Hepatocyte (in vitro differentiated cells): ENCODE results near the gene NR2F1-AS1.

ENCODE experiments used
- CTCF ChIP-seq: fragments of 200-600 bp; sonication (generic); IDR thresholded peaks from 2 replicates; pipeline ENCODE4 v1.5.1; 2016; ENCODE audit warnings: antibody characterized with exemption, mild to moderate bottlenecking; ENCODE audit not compliant: poor library complexity
- EZH2 ChIP-seq: fragments of 200-600 bp; sonication (generic); IDR thresholded peaks from 2 replicates; pipeline ENCODE4 v1.6.1; 2016; ENCODE audit warnings: antibody characterized with exemption, mild to moderate bottlenecking, borderline replicate concordance
- EZH2phosphoT487 ChIP-seq: fragments of 200-600 bp; sonication (generic); IDR thresholded peaks from one replicate; pipeline ENCODE4 v1.6.1; 2018; ENCODE audit warnings: antibody characterized with exemption, mild to moderate bottlenecking, low read depth, moderate library complexity; ENCODE audit not compliant: unreplicated experiment, severe bottlenecking

GRCh38 chr5:93599399-93600120 lies 18.5 kb upstream of the NR2F1-AS1 start:
- no peak for TF ChIP-seq CTCF
- TF ChIP-seq EZH2: no peak
- no peak for TF ChIP-seq EZH2phosphoT487
